GM19463 (cell line): ENCODE measurements around the gene NOP14.
"Not testable (repeated sequence)": the region's sequence is repeated elsewhere in the genome, so short reads cannot be mapped to it uniquely, and the experiment has no call there.

Source experiments
- ATAC-seq: cut with Tn5 transposase; IDR thresholded peaks from one replicate; pipeline ENCODE4 v1.9.1; 2021; ENCODE audit warnings: mild to moderate bottlenecking, moderate library complexity; ENCODE audit not compliant: unreplicated experiment

Gene NOP14

DNA sequence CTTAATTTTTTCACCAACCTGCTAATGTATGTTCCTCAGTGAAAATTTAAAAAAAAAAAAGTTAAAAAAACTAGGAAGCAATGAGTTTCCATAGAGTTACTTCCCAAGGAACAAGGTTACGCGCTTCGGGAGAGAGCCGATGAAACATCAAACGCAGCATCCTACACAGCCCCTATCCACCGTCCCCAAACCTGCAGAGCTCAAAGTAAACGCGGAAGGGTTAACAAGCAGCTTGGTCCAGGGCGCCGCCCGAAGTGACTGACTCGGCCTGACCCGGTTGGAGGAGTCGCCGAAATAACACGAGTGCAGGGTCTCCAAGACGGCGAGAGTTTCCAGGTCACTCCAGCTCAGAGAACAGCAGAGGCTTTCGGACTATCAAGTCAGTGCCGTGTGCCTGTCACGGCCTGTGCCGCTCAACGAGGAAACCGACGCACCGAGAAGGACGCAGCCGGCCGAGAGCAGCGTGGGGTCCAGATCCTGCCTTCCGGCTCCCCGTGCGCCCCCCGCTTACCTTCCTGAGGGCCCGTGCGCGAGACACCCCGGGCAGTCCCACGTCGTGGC is 512 bp downstream of the NOP14 start:
- peak; percentile 24 for ATAC-seq

DNA sequence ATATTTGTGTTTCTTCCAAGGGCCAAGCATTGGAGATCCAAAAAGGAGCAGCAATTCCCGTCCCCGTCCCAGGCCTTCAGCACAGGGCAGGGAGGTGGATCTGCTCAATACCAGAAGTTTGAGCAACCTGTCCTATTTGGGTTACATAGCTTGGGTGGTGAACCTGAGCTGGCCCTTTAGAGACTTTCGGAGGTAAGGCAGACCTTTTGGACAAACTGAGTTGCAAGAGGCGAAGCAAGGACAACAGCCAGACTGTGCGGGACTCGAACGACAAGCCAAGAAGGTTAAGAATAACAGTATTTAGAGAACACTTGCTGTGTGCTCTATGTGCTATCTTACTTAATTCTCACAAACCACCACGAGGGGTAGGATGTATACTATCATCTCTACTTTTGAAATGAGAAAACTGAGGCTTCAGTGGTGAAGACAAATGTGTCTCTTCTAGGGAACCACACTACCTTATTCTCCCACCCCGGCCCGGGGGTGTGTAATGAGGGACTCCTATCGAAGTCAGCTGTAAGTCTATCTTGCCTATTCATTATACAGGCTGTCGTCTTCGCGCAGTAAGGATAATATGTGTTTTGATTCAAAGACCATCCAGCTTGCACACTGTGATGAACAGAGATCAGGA is 1.3 kb downstream of the NOP14 start:
- ATAC-seq: no peak

DNA sequence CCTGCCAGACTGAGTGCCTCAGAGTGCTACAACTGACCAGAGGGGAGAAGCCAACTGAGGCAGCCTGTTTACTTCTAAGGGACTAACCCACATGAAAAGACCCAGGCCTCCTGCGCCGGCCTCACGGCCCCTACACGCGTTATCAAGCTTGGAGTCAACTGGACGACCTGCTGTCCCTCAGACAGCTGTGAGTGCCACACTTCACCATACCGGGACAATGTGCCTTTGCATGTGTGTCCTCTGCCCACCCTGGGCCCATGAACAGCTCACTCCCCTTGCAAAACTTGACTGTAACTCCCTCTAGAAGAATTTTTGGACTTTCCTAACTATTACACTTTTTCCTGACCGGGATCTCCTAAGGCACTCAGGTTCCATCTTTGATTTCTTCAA is 1.8 kb downstream of the NOP14 start:
- ATAC-seq: no peak

DNA sequence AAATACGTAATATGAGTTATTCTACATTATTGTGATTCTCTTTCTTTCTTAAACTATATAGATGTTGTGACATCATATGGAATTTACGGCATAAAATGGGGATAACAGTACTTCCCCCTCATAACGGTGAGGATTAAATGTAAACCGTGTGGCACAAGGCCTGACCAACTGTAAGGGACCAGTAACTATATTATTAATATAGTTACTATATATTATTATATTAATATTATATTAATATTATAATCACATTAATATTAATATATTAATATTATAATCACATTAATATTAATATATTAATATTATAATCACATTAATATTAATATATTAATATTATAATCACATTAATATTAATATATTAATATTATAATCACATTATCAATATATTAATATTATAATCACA is 2.8 kb downstream of the NOP14 start:
- ATAC-seq: not testable (repeated sequence)

GRCh38 chr4:2958446-2958845 is 4.8 kb downstream of the NOP14 start:
- no peak for ATAC-seq

- ATAC-seq: not testable (repeated sequence)
Observed at GRCh38 chr4:2955186-2956044, 7.8 kb downstream of the NOP14 start.

GRCh38 chr4:2954358-2955185 is 8.6 kb downstream of the NOP14 start:
- ATAC-seq: peak; percentile 76

GRCh38 chr4:2953496-2953895 is 9.7 kb downstream of the NOP14 start:
- ATAC-seq: no peak

DNA sequence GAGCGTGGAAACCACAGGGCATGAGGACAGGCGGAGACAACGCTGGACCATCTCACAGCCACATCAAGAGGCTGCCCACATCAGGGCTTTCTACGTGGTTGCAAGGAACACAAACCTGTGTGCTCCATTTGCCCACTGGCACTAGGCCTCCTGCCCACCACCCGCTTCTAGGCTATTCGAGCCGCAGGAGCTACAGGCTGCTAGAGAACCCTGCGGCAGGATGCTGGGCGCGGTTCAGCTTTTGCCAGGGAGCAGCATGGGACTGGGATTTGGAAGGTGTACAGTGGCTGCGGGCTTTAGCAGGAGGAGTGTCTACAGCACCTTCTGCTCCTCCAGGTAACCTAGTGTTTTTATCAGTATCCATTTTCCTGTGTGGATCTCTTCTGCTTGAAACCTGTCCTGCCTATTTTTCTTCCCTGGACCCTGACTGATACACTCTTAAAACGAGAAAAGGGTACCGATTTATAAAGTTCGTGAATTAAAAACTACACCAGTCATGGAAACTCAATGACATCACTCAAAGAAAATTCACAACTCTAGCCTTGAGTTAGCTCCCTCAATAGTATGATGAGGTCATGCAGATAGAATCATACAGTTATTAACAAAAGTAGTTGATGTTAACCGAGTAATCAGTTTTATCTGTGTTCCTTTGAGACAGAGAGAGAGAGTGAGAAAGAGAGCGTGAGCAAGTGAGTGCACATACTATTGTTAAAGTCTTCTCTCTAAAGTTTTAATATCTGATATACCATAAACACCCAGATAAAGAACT is 12.8 kb downstream of the NOP14 start:
- ATAC-seq: no peak

- ATAC-seq: no peak
Observed at GRCh38 chr4:2949782-2950125, 13.5 kb downstream of the NOP14 start.

GRCh38 chr4:2948895-2949781 is 14.1 kb downstream of the NOP14 start:
- ATAC-seq: no peak

DNA sequence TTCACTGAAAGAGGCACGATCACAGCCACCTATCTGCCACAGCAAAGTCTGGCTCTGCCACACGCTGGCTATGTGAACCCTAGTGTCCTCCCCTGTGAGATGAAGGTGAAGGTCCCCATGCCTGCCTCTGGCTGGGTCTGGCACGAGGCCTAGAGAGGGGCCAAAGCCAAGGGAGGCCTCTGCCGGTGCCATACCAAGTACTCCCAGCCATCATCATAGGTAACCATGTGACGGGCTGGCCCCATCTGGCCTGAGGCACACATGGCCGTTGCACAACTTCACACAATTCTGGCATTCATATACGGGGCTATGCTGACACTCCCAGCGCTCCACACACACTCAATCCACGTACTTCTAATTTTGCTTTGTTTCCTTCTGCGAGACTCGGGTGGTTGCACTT is 15.3 kb downstream of the NOP14 start:
- no peak for ATAC-seq

DNA sequence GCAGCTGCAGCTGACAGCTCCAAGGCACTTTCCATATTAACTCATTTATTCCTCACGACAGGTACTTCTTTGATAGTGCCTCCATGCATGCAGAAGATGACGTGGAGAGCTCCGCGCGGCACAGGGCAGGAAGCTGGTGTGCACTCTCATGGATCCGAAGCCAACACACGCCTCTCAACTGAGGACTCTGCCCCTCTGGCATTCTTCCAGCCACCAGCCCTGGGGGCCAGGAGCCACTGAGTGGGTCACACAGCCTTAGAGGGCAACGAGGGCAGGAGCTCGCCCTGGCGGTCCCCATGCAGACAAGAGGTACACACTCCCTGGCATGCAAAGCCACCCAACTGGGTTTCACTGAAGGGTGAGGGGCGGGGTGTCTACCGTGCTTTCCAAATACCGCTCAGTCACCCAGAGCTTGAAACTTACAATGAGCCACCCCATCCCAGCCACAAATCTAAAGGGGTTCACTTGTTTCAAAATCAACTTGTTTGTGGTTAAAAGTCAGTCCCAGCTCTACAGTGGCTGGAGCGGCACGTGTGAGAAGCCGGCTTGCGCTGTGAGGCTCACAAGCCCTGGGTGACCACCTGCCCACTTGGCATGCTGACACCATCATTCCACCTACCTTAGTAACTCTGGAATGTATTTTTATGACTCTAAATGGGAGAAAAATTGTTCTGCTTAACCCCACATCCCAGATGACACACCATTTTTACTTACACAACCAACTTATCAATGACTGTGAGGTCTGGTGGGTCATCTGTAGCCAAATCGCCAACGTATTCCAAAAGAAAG is 16.2 kb downstream of the NOP14 start:
- ATAC-seq: no peak

GRCh38 chr4:2945619-2946604 is 17.3 kb downstream of the NOP14 start:
- not testable (repeated sequence) for ATAC-seq

GRCh38 chr4:2944586-2945526 is 18.4 kb downstream of the NOP14 start:
- ATAC-seq: no peak

GRCh38 chr4:2944091-2944482 is 19.1 kb downstream of the NOP14 start:
- ATAC-seq: no peak
